Measurements from ENCODE around the gene SPACA9.

The SPACA9 gene

GRCh38 chr9:132919614-132920268 is 41.0 kb downstream of the SPACA9 start:
- Histone ChIP-seq H3K14ac (ENCODE audit: low read length in 2 of 2) (no peak overlapping the region), H2BK12ac (ENCODE audit: low read length in 2 of 2) (no peak overlapping the region)
- WGBS: 72% methylated on average over 7 of the region's 7 CpGs

DNA sequence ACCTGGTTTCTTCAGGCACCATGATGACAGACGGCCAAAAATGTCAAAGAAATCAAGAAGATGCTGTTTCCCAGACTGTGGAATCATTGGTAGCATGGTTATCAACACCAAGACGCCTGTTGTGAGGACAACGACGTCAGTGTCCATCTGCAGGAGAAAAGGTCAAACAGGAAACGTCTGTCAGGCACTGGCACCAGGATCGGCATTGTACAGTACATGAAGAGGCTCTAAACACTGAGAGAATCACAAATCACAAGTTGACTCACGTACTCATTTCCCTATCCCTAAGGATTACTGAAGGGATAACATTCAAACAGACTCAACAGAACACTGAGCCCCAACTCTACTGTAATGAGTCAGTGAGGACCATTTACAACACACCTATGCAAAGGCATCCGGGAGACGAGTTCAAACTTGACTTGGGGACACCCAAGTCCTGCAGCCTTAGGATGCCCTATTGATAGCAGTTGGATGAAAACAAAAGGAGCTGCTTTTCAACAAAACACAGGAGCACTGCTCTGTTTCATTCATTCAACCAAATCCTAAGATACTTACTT is 44.7 kb downstream of the SPACA9 start:
- H3K4me3 ChIP-seq (ENCODE audit: insufficient read depth in 1 of 2, low read depth in 1 of 2, low read length in 2 of 2): no peak overlapping the region
- DNase-seq: peak; percentile 17
- H3K79me1 ChIP-seq (replicated peaks; ENCODE audit: low read length, poor library complexity, severe bottlenecking): peaks cover 6% of the 10 kb centered on the region
- H3K9me3 ChIP-seq (ENCODE audit: control insufficient read depth, low read length): no peaks in the 10 kb centered on the region
- H3K4ac ChIP-seq (ENCODE audit: low read depth in 1 of 2, low read length in 2 of 2): no peak overlapping the region
- H3K4me1 ChIP-seq (ENCODE audit: control insufficient read depth, insufficient read depth, low read depth, low read length): no peaks in the 10 kb centered on the region
- no peak overlapping the region for H2BK5ac ChIP-seq (ENCODE audit: low read depth, low read length, poor library complexity, severe bottlenecking)
- no peak overlapping the region for H2BK15ac ChIP-seq (ENCODE audit: low read depth, poor library complexity, severe bottlenecking)
- H4K8ac ChIP-seq (ENCODE audit: low read length): no peak overlapping the region
- no peak overlapping the region for H3K27ac ChIP-seq (ENCODE audit: low read length, poor library complexity, severe bottlenecking)
- no peak overlapping the region for H2AK5ac ChIP-seq (ENCODE audit: low read length, severe bottlenecking)
- H3K36me3 ChIP-seq (ENCODE audit: control insufficient read depth in 1 of 2, insufficient read depth in 2 of 2, low read depth in 1 of 2, low read length in 2 of 2): peaks cover 29 to 98% of the 10 kb centered on the region in 2 experiments
- H3K18ac ChIP-seq (ENCODE audit: low read depth in 1 of 2, low read length in 2 of 2): no peak overlapping the region
- H2AFZ ChIP-seq (ENCODE audit: low read depth, low read length): no peak overlapping the region
- H2BK120ac ChIP-seq (ENCODE audit: low read depth, low read length): no peak overlapping the region
- H3K14ac ChIP-seq (ENCODE audit: low read length in 2 of 2): no peak overlapping the region
- WGBS: 64% methylated on average over 9 of the region's 9 CpGs
- H3K23ac ChIP-seq (ENCODE audit: low read length in 2 of 2): no peak overlapping the region
- no peak overlapping the region for H2BK12ac ChIP-seq (ENCODE audit: low read length in 2 of 2)
- no peaks in the 10 kb centered on the region for H3K27me3 ChIP-seq (ENCODE audit: control insufficient read depth in 1 of 2, insufficient read depth in 1 of 2, low read length in 2 of 2)
- no peak overlapping the region for H3K4me2 ChIP-seq (ENCODE audit: low read length, poor library complexity, severe bottlenecking)
- H4K91ac ChIP-seq (ENCODE audit: low read length): no peak overlapping the region
- no peak overlapping the region for H3K9ac ChIP-seq (ENCODE audit: low read length)

More at GRCh38 chr9:132919614-132920268, 41.0 kb downstream of the SPACA9 start:
- H2AFZ ChIP-seq (ENCODE audit: low read depth, low read length): no peak overlapping the region
- DNase-seq: no peak
- H3K4me1 ChIP-seq (ENCODE audit: control insufficient read depth, insufficient read depth, low read depth, low read length): no peaks in the 10 kb centered on the region
- no peaks in the 10 kb centered on the region for H3K9me3 ChIP-seq (ENCODE audit: control insufficient read depth, low read length)
- no peaks in the 10 kb centered on the region for H3K27me3 ChIP-seq (ENCODE audit: control insufficient read depth in 1 of 2, insufficient read depth in 1 of 2, low read length in 2 of 2)
- no peak overlapping the region for H2BK15ac ChIP-seq (ENCODE audit: low read depth, poor library complexity, severe bottlenecking)
- no peak overlapping the region for H4K8ac ChIP-seq (ENCODE audit: low read length)
- H3K79me1 ChIP-seq (replicated peaks; ENCODE audit: low read length, poor library complexity, severe bottlenecking): peaks cover 6% of the 10 kb centered on the region
- H3K9ac ChIP-seq (ENCODE audit: low read length): no peak overlapping the region
- H2BK120ac ChIP-seq (ENCODE audit: low read depth, low read length): no peak overlapping the region
- H3K36me3 ChIP-seq (ENCODE audit: control insufficient read depth in 1 of 2, insufficient read depth in 2 of 2, low read depth in 1 of 2, low read length in 2 of 2): peaks cover 28 to 98% of the 10 kb centered on the region in 2 experiments
- H2AK5ac ChIP-seq (ENCODE audit: low read length, severe bottlenecking): no peak overlapping the region
- no peak overlapping the region for H3K4ac ChIP-seq (ENCODE audit: low read depth in 1 of 2, low read length in 2 of 2)
- H2BK5ac ChIP-seq (ENCODE audit: low read depth, low read length, poor library complexity, severe bottlenecking): no peak overlapping the region
- H3K27ac ChIP-seq (ENCODE audit: low read length, poor library complexity, severe bottlenecking): no peak overlapping the region
- H3K23ac ChIP-seq (ENCODE audit: low read length in 2 of 2): no peak overlapping the region
- H3K4me2 ChIP-seq (ENCODE audit: low read length, poor library complexity, severe bottlenecking): no peak overlapping the region
- no peak overlapping the region for H3K18ac ChIP-seq (ENCODE audit: low read depth in 1 of 2, low read length in 2 of 2)
- H4K91ac ChIP-seq (ENCODE audit: low read length): no peak overlapping the region
- H3K4me3 ChIP-seq (ENCODE audit: insufficient read depth in 1 of 2, low read depth in 1 of 2, low read length in 2 of 2): no peak overlapping the region

- 97% methylated on average over 6 of the region's 7 CpGs for WGBS
- H2BK120ac ChIP-seq (ENCODE audit: low read depth, low read length): no peak overlapping the region
- no peaks in the 10 kb centered on the region for H3K4me1 ChIP-seq (ENCODE audit: control insufficient read depth, insufficient read depth, low read depth, low read length)
These were observed 49.0 kb downstream of the SPACA9 start for GRCh38 chr9:132927704-132928103.

DNA sequence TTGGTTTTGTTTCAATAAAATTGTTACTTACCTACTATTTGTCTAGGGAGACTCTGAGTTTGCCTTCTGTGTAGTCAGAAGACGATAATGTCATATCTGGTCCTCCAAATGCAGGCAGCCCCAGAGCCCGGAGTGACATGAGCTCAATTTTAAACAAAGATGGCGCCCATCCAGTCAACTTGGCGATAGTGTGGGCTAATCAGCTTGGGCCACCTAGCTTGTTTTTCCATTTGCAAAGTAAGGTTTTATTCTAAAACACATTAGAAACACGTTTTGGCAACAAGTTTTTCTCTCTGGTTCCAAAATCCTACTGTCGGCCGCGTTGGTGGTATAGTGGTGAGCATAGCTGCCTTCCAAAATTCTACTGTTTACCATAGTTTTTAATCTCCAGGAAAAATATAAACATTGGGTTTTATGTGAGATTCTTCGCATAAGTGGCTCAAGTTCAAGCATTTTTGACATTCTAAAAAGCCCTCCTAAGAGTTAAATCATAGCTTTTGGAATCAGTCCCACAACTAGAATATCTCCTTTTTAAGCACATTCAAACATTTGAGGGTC is 52.6 kb downstream of the SPACA9 start:
- H2BK12ac ChIP-seq (ENCODE audit: low read length in 2 of 2): no peak overlapping the region
- WGBS: 99% methylated on average over 4 of the region's 9 CpGs
- H3K27ac ChIP-seq (ENCODE audit: low read length, poor library complexity, severe bottlenecking): no peak overlapping the region
- no peak overlapping the region for H3K4me2 ChIP-seq (ENCODE audit: low read length, poor library complexity, severe bottlenecking)
- H2BK15ac ChIP-seq (ENCODE audit: low read depth, poor library complexity, severe bottlenecking): no peak overlapping the region
- H3K27me3 ChIP-seq (ENCODE audit: control insufficient read depth in 1 of 2, insufficient read depth in 1 of 2, low read length in 2 of 2): no peaks in the 10 kb centered on the region
- no peak overlapping the region for H2BK5ac ChIP-seq (ENCODE audit: low read depth, low read length, poor library complexity, severe bottlenecking)
- H3K14ac ChIP-seq (ENCODE audit: low read length in 2 of 2): no peak overlapping the region
- no peaks in the 10 kb centered on the region for H3K9me3 ChIP-seq (ENCODE audit: control insufficient read depth, low read length)
- H2AFZ ChIP-seq (ENCODE audit: low read depth, low read length): no peak overlapping the region
- no peak overlapping the region for H2AK5ac ChIP-seq (ENCODE audit: low read length, severe bottlenecking)
- H3K23ac ChIP-seq (ENCODE audit: low read length in 2 of 2): no peak overlapping the region
- H3K4me1 ChIP-seq (ENCODE audit: control insufficient read depth, insufficient read depth, low read depth, low read length): no peaks in the 10 kb centered on the region
- H3K4me3 ChIP-seq (ENCODE audit: insufficient read depth in 1 of 2, low read depth in 1 of 2, low read length in 2 of 2): no peak overlapping the region
- H4K8ac ChIP-seq (ENCODE audit: low read length): no peak overlapping the region
- no peak overlapping the region for H2BK120ac ChIP-seq (ENCODE audit: low read depth, low read length)
- H3K18ac ChIP-seq (ENCODE audit: low read depth in 1 of 2, low read length in 2 of 2): no peak overlapping the region
- DNase-seq: no peak
- H3K9ac ChIP-seq (ENCODE audit: low read length): no peak overlapping the region
- H3K79me1 ChIP-seq (replicated peaks; ENCODE audit: low read length, poor library complexity, severe bottlenecking): peaks cover 32% of the 10 kb centered on the region
- H3K36me3 ChIP-seq (ENCODE audit: control insufficient read depth in 1 of 2, insufficient read depth in 2 of 2, low read depth in 1 of 2, low read length in 2 of 2): peaks cover 13 to 74% of the 10 kb centered on the region in 2 experiments
- H3K4ac ChIP-seq (ENCODE audit: low read depth in 1 of 2, low read length in 2 of 2): no peak overlapping the region
- H4K91ac ChIP-seq (ENCODE audit: low read length): no peak overlapping the region

More at GRCh38 chr9:132927704-132928103, 49.0 kb downstream of the SPACA9 start:
- no peak overlapping the region for H3K4ac ChIP-seq (ENCODE audit: low read depth in 1 of 2, low read length in 2 of 2)
- no peaks in the 10 kb centered on the region for H3K27me3 ChIP-seq (ENCODE audit: control insufficient read depth in 1 of 2, insufficient read depth in 1 of 2, low read length in 2 of 2)
- H3K4me2 ChIP-seq (ENCODE audit: low read length, poor library complexity, severe bottlenecking): no peak overlapping the region
- H2AK5ac ChIP-seq (ENCODE audit: low read length, severe bottlenecking): no peak overlapping the region
- H3K79me1 ChIP-seq (replicated peaks; ENCODE audit: low read length, poor library complexity, severe bottlenecking): peaks cover 17% of the 10 kb centered on the region
- H3K9me3 ChIP-seq (ENCODE audit: control insufficient read depth, low read length): no peaks in the 10 kb centered on the region
- H2BK15ac ChIP-seq (ENCODE audit: low read depth, poor library complexity, severe bottlenecking): no peak overlapping the region
- no peak overlapping the region for H4K8ac ChIP-seq (ENCODE audit: low read length)
- H3K27ac ChIP-seq (ENCODE audit: low read length, poor library complexity, severe bottlenecking): no peak overlapping the region
- H4K91ac ChIP-seq (ENCODE audit: low read length): no peak overlapping the region
- no peak for DNase-seq
- H3K23ac ChIP-seq (ENCODE audit: low read length in 2 of 2): no peak overlapping the region
- no peak overlapping the region for H3K18ac ChIP-seq (ENCODE audit: low read depth in 1 of 2, low read length in 2 of 2)
- H2AFZ ChIP-seq (ENCODE audit: low read depth, low read length): no peak overlapping the region
- H2BK12ac ChIP-seq (ENCODE audit: low read length in 2 of 2): no peak overlapping the region
- no peak overlapping the region for H3K14ac ChIP-seq (ENCODE audit: low read length in 2 of 2)
- H2BK5ac ChIP-seq (ENCODE audit: low read depth, low read length, poor library complexity, severe bottlenecking): no peak overlapping the region
- peaks cover 23 to 91% of the 10 kb centered on the region in 2 experiments for H3K36me3 ChIP-seq (ENCODE audit: control insufficient read depth in 1 of 2, insufficient read depth in 2 of 2, low read depth in 1 of 2, low read length in 2 of 2)
- H3K4me3 ChIP-seq (ENCODE audit: insufficient read depth in 1 of 2, low read depth in 1 of 2, low read length in 2 of 2): no peak overlapping the region
- no peak overlapping the region for H3K9ac ChIP-seq (ENCODE audit: low read length)

Data from mesenchymal stem cell (in vitro differentiated cells and primary cell).